Natural killer cell treated with Interleukin-12 subunit alpha and Interleukin-12 subunit beta and Interleukin-15 and Interleukin-18, amount 100 ng/mL, for 72 hours (primary cell): ENCODE results near the gene SGIP1. TPM values are rescaled to one million over a fixed set of nuclear protein-coding genes. Genes with fewer than 3 reads are reported as not detected.
"Not testable (repeated sequence)": the region's sequence is repeated elsewhere in the genome, so short reads cannot be mapped to it uniquely, and the experiment has no call there.

Source experiments
- ATAC-seq, 2 donors: fragments of 150-1000 bp; cut with Tn5 transposase in 1 of 2; sonication (Bioruptor Pico), chemical (Tn5 transposase) in 1 of 2; 2 replicates each; pipeline ENCODE4 v1.10.0; 2021
- DNase-seq: peaks from one replicate; pipeline ENCODE4 v3.0.0; 2022; ENCODE audit warnings: low spot score
- H3K27ac Mint-ChIP-seq, 2 donors: 1 replicate in 1 of 2; 2 replicates in 1 of 2; pipeline ENCODE4 v1.8.0; 2022; ENCODE audit warnings: mixed read lengths in 2 of 2, mild to moderate bottlenecking in 1 of 2, moderate library complexity in 1 of 2
- H3K27me3 Mint-ChIP-seq, 2 donors: 1 replicate in 1 of 2; 2 replicates in 1 of 2; pipeline ENCODE4 v1.8.0; 2022; ENCODE audit warnings: mixed read lengths in 2 of 2
- H3K36me3 Mint-ChIP-seq: one replicate; pipeline ENCODE4 v1.8.0; 2022; ENCODE audit warnings: mixed read lengths
- H3K4me1 Mint-ChIP-seq, 2 donors: 1 replicate in 1 of 2; 2 replicates in 1 of 2; pipeline ENCODE4 v1.8.0; 2022; ENCODE audit warnings: low read depth in 2 of 2, mixed read lengths in 2 of 2, mild to moderate bottlenecking in 1 of 2
- H3K4me3 Mint-ChIP-seq: one replicate; pipeline ENCODE4 v1.8.0; 2022; ENCODE audit warnings: mixed read lengths
- H3K9me3 Mint-ChIP-seq: 2 replicates; pipeline ENCODE4 v1.8.0; 2022; ENCODE audit warnings: mixed read lengths
- total RNA-seq, 2 donors: library from RNA; stranded (reverse); gene quantifications; one replicate each; pipeline ENCODE4 v1.2.3, GENCODE V29; 2022

Gene SGIP1
- total RNA-seq, 2 donors from 2014 or later = not detected

DNA sequence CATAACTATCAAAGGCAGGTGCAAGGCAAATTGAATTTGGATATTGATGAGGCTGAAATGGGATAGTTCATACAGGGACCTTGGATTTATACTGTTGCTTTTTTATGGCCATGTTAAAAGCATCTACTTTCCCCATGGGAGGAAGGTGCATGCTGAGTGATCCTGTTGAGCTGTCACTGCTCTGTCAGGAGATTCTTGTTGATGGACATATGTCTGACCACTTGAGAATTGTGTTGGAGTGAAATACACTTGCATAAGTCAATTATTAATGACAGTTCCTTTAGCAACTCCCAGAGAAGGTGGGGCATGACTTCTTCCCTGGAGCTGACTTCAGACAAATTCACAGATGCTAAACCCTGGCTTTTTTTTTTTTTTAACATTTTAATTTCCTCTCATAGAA, 159.9 kb downstream of the SGIP1 start:
- H3K4me3 Mint-ChIP-seq = no peak overlapping the region
- no peak overlapping the region for H3K27ac Mint-ChIP-seq
- H3K4me1 Mint-ChIP-seq = peaks cover 0 to 5% of the 10 kb centered on the region in 2 donors
- no peak for DNase-seq
- H3K27me3 Mint-ChIP-seq = peaks cover 9 to 22% of the 10 kb centered on the region in 2 donors
- ATAC-seq = no peak
- H3K36me3 Mint-ChIP-seq = no peaks in the 10 kb centered on the region
- H3K9me3 Mint-ChIP-seq = no peaks in the 10 kb centered on the region

GRCh38 chr1:66695116-66695515, 161.2 kb downstream of the SGIP1 start:
- Mint-ChIP-seq H3K27ac (no peak overlapping the region), H3K4me3 (no peak overlapping the region), H3K4me1 (peaks cover 0 to 5% of the 10 kb centered on the region in 2 donors), H3K27me3 (peaks cover 9 to 22% of the 10 kb centered on the region in 2 donors), H3K36me3 (no peaks in the 10 kb centered on the region), H3K9me3 (no peaks in the 10 kb centered on the region)
- ATAC-seq (no peak), DNase-seq (no peak)

DNA sequence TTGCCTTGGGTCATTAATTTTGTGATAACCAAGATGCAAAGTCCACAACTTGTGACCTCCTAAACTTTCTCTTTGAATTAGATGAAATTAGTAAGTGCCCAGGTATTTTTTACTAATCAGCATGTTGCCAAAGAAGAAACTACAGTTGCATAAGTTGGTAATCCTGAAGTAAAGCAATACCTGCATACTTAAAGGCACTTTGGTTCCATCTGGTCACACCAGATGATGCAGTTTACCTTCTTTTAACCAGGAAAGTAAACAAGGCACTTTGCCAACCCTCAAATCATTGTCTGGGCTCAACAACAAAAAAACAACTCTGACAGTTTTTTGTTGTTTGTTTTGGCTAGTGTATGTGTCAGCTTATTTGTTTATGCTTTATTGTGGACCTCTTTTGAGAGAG, 162.8 kb downstream of the SGIP1 start:
- peaks cover 0 to 5% of the 10 kb centered on the region in 2 donors for H3K4me1 Mint-ChIP-seq
- peaks cover 7 to 20% of the 10 kb centered on the region in 2 donors for H3K27me3 Mint-ChIP-seq
- no peak overlapping the region for H3K4me3 Mint-ChIP-seq
- no peak for DNase-seq
- no peak for ATAC-seq
- H3K27ac Mint-ChIP-seq = no peak overlapping the region
- no peaks in the 10 kb centered on the region for H3K36me3 Mint-ChIP-seq
- H3K9me3 Mint-ChIP-seq = no peaks in the 10 kb centered on the region

DNA sequence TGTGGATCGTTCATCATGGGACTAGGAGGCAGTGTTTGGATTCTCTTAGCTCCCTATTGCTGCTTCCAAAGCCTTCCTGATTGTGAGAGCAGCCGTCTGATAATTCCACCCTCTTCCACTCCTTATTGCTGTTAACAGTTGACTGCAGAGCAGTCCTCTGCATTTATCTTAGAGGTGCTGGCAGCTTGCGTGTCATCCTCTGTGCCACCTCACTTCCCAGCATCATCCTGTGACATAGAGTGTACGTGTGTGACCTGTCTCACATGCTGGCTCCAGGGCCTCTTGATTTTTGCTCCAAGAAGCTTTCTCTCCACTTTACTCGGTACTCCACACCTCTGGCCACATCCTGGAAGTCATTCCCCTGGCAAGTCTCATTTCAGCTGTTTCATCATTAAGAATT, 165.3 kb downstream of the SGIP1 start:
- no peak for DNase-seq
- Mint-ChIP-seq H3K4me3 (no peak overlapping the region), H3K27ac (no peak overlapping the region), H3K4me1 (peaks cover 0 to 2% of the 10 kb centered on the region in 2 donors), H3K36me3 (no peaks in the 10 kb centered on the region), H3K27me3 (peaks cover 5 to 13% of the 10 kb centered on the region in 2 donors), H3K9me3 (no peaks in the 10 kb centered on the region)
- ATAC-seq = no peak

GRCh38 chr1:66704177-66704875, 170.4 kb downstream of the SGIP1 start:
- H3K27ac Mint-ChIP-seq = no peak overlapping the region
- H3K27me3 Mint-ChIP-seq = peaks cover 6 to 17% of the 10 kb centered on the region in 2 donors
- no peaks in the 10 kb centered on the region for H3K9me3 Mint-ChIP-seq
- ATAC-seq = no peak
- H3K36me3 Mint-ChIP-seq = no peaks in the 10 kb centered on the region
- no peak overlapping the region for H3K4me3 Mint-ChIP-seq
- H3K4me1 Mint-ChIP-seq = no peaks in the 10 kb centered on the region
- DNase-seq = no peak

DNA sequence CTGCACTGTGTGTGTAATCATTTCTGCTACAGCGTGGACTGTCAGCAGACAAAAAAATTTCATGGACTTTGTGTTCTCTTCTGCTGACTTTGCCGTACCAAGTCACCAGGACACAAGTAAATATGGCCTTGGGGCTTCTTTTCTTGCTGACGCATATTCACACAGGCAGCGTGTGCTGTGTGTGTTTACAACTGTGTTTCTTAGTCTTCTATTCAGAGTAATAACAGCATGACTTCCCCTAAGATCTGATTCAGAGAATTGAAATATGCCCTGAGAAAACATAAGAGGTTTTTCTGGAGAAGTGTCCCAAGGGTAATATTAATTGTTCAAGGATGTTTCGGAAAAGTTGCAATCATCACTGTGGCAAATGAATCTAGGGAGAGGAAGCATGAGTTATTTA, 171.2 kb downstream of the SGIP1 start:
- Mint-ChIP-seq H3K36me3 (no peaks in the 10 kb centered on the region), H3K27me3 (peaks cover 6 to 18% of the 10 kb centered on the region in 2 donors)
- ATAC-seq = no peak

DNA sequence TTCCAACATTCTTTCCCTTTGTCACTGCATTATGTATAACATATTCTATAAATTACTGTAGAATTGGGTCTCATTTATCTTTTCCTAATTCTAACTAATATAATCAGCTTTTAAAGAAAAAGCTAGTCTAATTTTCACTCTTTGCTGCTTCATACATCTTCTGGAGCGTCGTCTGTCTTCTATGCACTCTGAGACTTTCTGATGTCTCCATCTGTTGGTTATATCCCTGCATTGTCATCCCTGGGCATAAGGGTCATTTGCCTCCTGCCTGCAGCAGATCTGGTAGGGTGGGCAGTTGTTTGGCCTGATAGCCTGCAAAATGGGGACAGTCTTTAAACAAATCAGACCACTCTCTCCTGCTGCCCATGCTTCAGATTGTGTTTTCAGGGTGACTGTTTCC, 177.5 kb downstream of the SGIP1 start:
- Mint-ChIP-seq H3K4me3 (no peak overlapping the region), H3K9me3 (no peaks in the 10 kb centered on the region), H3K4me1 (no peaks in the 10 kb centered on the region), H3K36me3 (no peaks in the 10 kb centered on the region), H3K27ac (no peak overlapping the region), H3K27me3 (peaks cover 8 to 22% of the 10 kb centered on the region in 2 donors)
- ATAC-seq (no peak), DNase-seq (no peak)

More for the DNA sequence above, 171.2 kb downstream of the SGIP1 start:
- Mint-ChIP-seq H3K4me1 (no peaks in the 10 kb centered on the region), H3K27ac (no peak overlapping the region), H3K4me3 (no peak overlapping the region), H3K9me3 (no peaks in the 10 kb centered on the region)
- no peak for DNase-seq

GRCh38 chr1:66712839-66713238, 178.9 kb downstream of the SGIP1 start:
- no peaks in the 10 kb centered on the region for H3K4me1 Mint-ChIP-seq
- no peaks in the 10 kb centered on the region for H3K9me3 Mint-ChIP-seq
- ATAC-seq = no peak
- DNase-seq = no peak
- H3K36me3 Mint-ChIP-seq = no peaks in the 10 kb centered on the region
- no peak overlapping the region for H3K27ac Mint-ChIP-seq
- peaks cover 12 to 29% of the 10 kb centered on the region in 2 donors for H3K27me3 Mint-ChIP-seq
- H3K4me3 Mint-ChIP-seq = no peak overlapping the region

- Mint-ChIP-seq H3K36me3 (no peaks in the 10 kb centered on the region), H3K27ac (no peak overlapping the region), H3K9me3 (no peaks in the 10 kb centered on the region), H3K4me1 (peaks cover under 1 to 8% of the 10 kb centered on the region in 2 donors), H3K27me3 (peaks cover 22 to 38% of the 10 kb centered on the region in 2 donors), H3K4me3 (no peak overlapping the region)
- ATAC-seq (no peak), DNase-seq (no peak)
Measured at GRCh38 chr1:66723985-66724384, 190.0 kb downstream of the SGIP1 start.

DNA sequence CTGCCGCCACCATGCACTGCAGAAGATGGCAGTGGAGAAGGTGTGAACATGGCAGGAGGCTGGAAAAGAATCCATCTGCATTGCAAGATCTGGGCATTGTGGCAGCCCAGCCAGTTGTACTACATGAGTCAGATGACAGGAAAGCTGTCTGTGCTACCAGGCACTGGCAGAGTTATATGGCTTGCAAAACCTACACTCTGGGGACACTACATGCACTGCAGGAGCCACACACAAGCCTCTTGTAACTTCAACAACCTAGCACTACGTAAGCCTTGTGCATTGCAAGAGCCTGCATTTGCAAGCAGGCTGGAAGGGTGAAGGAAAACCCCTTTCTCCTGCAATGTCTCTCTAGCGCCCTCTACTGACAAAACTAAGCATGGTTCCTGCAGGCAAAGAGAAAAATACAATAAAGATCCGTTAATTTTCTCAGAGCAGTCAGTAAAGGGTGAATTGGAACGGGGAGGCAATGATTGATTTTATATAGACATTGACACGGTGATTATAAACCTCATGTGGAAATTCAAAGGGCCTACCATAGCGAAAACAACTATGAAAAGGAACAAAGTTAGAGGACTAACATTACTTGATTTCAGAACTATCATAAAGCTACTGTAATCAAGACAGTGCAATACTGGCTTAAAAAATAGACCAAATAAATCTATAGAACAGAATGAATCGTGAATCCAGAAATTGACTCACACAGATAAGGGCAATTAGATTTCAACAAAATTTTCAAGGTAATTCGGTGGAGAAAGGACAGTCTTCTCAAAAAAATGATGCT, 192.1 kb downstream of the SGIP1 start:
- Mint-ChIP-seq H3K36me3 (no peaks in the 10 kb centered on the region), H3K27ac (no peak overlapping the region), H3K4me3 (no peak overlapping the region), H3K4me1 (peaks cover 4 to 11% of the 10 kb centered on the region in 2 donors), H3K9me3 (no peaks in the 10 kb centered on the region), H3K27me3 (peaks cover 28 to 38% of the 10 kb centered on the region in 2 donors)
- peak; percentile 71 for DNase-seq
- peak; percentile 56 to 80 for ATAC-seq

DNA sequence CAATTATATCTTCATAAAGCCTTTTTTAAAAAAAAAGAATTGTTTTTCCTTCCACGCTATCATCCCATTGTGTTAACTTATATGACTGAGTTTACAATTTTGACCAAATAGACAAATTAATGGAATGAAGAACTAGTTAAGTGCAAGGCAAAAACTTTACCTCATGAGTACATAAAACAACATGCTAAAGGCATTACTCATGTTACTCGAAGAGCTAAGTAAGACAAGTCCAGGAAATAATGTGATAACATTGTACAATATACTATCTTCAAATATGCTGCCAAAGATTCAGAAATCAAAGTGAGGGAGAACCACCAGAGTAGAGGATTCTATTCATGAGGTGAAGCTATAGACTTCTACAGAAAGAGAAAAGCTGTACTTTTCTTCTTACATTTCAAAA, 194.1 kb downstream of the SGIP1 start:
- no peak for DNase-seq
- Mint-ChIP-seq H3K36me3 (no peaks in the 10 kb centered on the region), H3K4me3 (no peak overlapping the region), H3K27me3 (peaks cover 23 to 26% of the 10 kb centered on the region in 2 donors), H3K4me1 (peaks cover 14% of the 10 kb centered on the region in 2 donors), H3K27ac (no peak overlapping the region), H3K9me3 (no peaks in the 10 kb centered on the region)
- ATAC-seq = no peak

- H3K4me1 Mint-ChIP-seq = peaks cover 14% of the 10 kb centered on the region in 2 donors
- not testable (repeated sequence) for ATAC-seq, H3K36me3 Mint-ChIP-seq, H3K4me3 Mint-ChIP-seq, H3K27ac Mint-ChIP-seq, H3K9me3 Mint-ChIP-seq, DNase-seq
- peaks cover 23 to 26% of the 10 kb centered on the region in 2 donors for H3K27me3 Mint-ChIP-seq
Measured at GRCh38 chr1:66728716-66729115, 194.8 kb downstream of the SGIP1 start.

DNA sequence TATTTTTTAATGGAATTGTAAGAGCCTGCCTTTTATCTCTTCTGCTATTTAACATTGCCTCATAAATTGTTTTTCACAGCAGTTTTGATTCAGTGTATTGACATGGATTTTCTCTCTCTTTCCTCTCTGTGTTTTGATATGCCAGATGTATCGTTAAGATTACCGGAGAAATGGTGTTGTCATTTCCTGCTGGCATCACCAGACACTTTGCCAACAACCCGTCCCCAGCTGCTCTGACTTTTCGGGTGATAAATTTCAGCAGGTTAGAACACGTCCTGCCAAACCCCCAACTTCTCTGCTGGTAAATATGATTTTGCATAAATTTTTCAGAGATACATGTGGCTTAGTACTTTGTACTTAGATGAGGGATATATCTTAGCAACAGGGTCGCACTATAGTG, 195.2 kb downstream of the SGIP1 start:
- H3K36me3 Mint-ChIP-seq = no peaks in the 10 kb centered on the region
- H3K4me3 Mint-ChIP-seq = no peak overlapping the region
- peaks cover 14% of the 10 kb centered on the region in 2 donors for H3K4me1 Mint-ChIP-seq
- H3K27ac Mint-ChIP-seq = no peak overlapping the region
- DNase-seq (no peak), ATAC-seq (no peak)
- H3K9me3 Mint-ChIP-seq = no peaks in the 10 kb centered on the region
- peaks cover 23 to 26% of the 10 kb centered on the region in 2 donors for H3K27me3 Mint-ChIP-seq

GRCh38 chr1:66729523-66729922, 195.6 kb downstream of the SGIP1 start:
- no peak overlapping the region for H3K4me3 Mint-ChIP-seq
- peaks cover 14% of the 10 kb centered on the region in 2 donors for H3K4me1 Mint-ChIP-seq
- peaks cover 21 to 24% of the 10 kb centered on the region in 2 donors for H3K27me3 Mint-ChIP-seq
- ATAC-seq = no peak
- DNase-seq = no peak
- H3K36me3 Mint-ChIP-seq = no peaks in the 10 kb centered on the region
- H3K27ac Mint-ChIP-seq = no peak overlapping the region
- no peaks in the 10 kb centered on the region for H3K9me3 Mint-ChIP-seq
